ENCODE data around the gene RYR2. TPM values are rescaled to one million over a fixed set of nuclear protein-coding genes. Genes with fewer than 3 reads are reported as not detected.
A peak's percentile ranks its signal among the peaks of the same experiment; 100 is the strongest.

The RYR2 gene
- total RNA-seq, 1 donor from 2014 or later: 7.8 TPM

DNA sequence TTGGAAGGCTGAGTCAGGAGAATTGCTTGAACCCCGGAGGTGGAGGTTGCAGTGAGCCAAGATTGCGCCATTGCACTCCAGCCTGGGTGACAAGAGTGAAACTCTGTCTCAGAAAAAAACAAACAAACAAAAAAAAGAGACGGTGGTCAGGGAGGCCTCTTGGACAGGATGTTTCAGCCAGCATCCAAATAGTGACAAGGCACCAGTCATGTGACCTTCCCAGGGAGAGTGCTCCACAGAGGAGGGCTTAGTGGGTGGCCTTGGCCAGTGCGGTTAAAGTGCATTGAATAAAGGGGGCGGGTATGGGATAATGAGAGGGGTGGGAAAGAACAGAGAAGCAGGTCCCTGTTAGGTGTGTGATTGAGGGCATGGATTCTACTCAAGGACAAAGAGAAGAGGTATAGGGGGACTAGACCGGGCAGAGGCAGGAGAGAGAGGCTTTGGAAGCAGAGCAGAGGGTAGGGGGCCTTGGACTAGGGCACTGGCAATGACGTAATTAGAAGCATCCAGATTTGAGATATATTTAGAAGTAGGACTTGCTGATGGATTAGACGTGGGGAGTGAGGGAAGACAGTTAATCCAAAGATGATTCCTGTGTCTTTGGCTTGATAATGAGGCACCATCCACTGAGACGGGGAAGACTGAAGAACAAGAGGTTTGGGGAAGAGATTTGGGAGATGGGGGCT lies 12.0 kb upstream of the RYR2 start:
- Histone ChIP-seq H3K4me1 (peaks cover 11% of the 10 kb centered on the region), H3K4me3 (no peak overlapping the region), H3K27ac (no peak overlapping the region), H3K9me3 (no peaks in the 10 kb centered on the region), H3K27me3 (no peaks in the 10 kb centered on the region), H3K36me3 (no peaks in the 10 kb centered on the region)
- ATAC-seq (no peak), DNase-seq (no peak)
- intact Hi-C loops (cut with DNase I): loop anchor here (10.0 kb wide), 1 partner anchor 365 kb away; no protein-coding TSS in a partner anchor
- TF ChIP-seq, protein P1, sequence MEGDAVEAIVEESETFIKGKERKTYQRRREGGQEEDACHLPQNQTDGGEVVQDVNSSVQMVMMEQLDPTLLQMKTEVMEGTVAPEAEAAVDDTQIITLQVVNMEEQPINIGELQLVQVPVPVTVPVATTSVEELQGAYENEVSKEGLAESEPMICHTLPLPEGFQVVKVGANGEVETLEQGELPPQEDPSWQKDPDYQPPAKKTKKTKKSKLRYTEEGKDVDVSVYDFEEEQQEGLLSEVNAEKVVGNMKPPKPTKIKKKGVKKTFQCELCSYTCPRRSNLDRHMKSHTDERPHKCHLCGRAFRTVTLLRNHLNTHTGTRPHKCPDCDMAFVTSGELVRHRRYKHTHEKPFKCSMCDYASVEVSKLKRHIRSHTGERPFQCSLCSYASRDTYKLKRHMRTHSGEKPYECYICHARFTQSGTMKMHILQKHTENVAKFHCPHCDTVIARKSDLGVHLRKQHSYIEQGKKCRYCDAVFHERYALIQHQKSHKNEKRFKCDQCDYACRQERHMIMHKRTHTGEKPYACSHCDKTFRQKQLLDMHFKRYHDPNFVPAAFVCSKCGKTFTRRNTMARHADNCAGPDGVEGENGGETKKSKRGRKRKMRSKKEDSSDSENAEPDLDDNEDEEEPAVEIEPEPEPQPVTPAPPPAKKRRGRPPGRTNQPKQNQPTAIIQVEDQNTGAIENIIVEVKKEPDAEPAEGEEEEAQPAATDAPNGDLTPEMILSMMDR (IDR thresholded peaks at IDR 0.05): no peak

DNA sequence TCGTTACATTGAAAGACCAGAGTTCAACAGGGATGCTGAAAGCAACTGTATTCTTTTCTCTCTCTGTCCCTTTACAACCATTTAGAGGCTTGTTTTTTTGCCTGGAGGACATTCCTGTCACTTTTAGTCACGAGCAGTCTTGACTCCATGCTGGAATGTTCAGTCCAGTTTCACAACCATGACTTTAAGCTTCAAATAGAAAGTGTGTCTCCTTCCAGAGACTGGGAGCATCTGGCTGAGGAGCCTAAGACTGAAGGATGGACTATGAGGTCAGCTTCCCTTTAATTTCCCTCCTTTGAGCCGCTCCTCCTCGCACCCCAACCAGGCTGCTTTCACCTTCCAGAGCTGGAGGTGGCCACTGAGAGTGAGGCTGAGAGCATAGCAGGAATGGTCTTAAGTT lies 10.5 kb upstream of the RYR2 start:
- Histone ChIP-seq H3K27ac (peak overlapping the region; percentile 36), H3K9me3 (no peaks in the 10 kb centered on the region), H3K27me3 (no peaks in the 10 kb centered on the region), H3K4me1 (peaks cover 11% of the 10 kb centered on the region), H3K36me3 (no peaks in the 10 kb centered on the region), H3K4me3 (no peak overlapping the region)
- DNase-seq (no peak), ATAC-seq (peak; percentile 56)
- intact Hi-C loops (cut with DNase I): loop anchor here (10.0 kb wide), 1 partner anchor 363 kb away; no protein-coding TSS in a partner anchor
- TF ChIP-seq, protein P1 (IDR thresholded peaks at IDR 0.05): no peak

DNA sequence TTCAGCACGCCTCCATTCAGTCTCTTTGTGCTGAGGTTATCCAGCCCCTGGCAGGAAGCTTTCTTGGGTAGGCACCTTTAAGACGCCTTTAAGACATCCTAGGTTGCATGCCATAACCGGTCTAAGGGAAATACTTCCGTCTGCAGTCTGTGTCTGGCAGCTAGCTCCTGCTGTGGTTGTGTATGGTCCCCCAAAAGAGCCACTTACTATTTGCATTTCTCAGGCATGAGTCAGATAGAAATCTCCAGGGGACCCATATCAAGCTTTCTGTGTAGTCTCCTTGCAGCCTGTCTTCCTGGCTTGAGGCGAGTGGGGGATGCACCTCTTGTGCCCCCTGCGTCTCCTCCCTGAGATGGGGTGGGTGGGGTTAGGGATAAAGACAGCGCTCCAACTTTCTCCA lies 10.0 kb upstream of the RYR2 start:
- Histone ChIP-seq H3K27ac (peak overlapping the region; percentile 31), H3K4me3 (no peak overlapping the region), H3K36me3 (no peaks in the 10 kb centered on the region), H3K4me1 (peaks cover 11% of the 10 kb centered on the region), H3K9me3 (no peaks in the 10 kb centered on the region), H3K27me3 (no peaks in the 10 kb centered on the region)
- DNase-seq (no peak), ATAC-seq (peak; percentile 67)
- intact Hi-C loops (cut with DNase I): loop anchor here (10.0 kb wide), 1 partner anchor 363 kb away; no protein-coding TSS in a partner anchor
- TF ChIP-seq, protein P1 (IDR thresholded peaks at IDR 0.05): no peak

DNA sequence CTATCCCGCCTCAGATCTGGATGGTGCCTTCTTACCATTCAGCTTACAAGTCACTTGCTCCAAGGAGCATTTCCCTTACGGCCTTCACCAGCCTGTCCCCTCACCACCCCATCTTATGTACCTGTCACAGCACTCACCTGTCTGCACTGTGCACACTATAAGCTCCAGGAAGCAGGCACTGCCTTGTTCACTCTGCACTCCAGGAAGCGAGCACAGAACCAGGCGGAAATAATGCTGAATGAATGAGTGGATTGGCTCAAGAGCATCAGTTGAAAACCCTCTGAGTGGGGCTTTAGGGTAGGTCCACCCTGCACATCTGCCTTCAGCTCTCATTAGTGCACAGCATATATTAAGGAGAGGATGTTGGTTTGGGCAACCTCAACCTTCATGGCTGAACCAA lies 8.9 kb upstream of the RYR2 start:
- no peaks in the 10 kb centered on the region for H3K36me3 ChIP-seq
- no peak overlapping the region for H3K27ac ChIP-seq
- no peak for ATAC-seq
- no peak overlapping the region for H3K4me3 ChIP-seq
- intact Hi-C loops (cut with DNase I): loop anchor here (10.0 kb wide), 1 partner anchor 362 kb away; no protein-coding TSS in a partner anchor
- TF ChIP-seq, protein P1 (IDR thresholded peaks at IDR 0.05): no peak
- no peaks in the 10 kb centered on the region for H3K9me3 ChIP-seq
- no peak for DNase-seq
- no peaks in the 10 kb centered on the region for H3K27me3 ChIP-seq
- H3K4me1 ChIP-seq: peaks cover 11% of the 10 kb centered on the region

DNA sequence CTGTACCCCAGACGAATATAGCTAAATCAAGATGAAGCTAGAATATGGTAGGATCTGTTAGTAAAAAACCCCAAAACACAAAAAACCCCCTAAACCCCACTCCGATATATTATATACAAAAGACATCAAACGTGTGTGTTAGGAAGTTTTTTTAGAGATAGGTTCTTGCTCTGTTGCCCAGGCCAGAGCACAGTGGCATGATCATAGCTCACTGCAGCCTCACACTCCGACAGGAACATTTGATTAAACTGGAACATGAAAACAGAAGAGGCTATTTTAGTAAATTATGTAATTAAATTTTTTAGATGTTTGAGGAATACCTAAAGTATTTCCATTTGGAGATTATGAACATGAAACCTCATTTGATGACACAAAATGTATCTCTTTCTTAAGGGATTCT lies 8.2 kb upstream of the RYR2 start:
- Histone ChIP-seq H3K27ac (no peak overlapping the region), H3K4me1 (peaks cover 11% of the 10 kb centered on the region), H3K9me3 (no peaks in the 10 kb centered on the region), H3K4me3 (no peak overlapping the region), H3K27me3 (peaks cover 5% of the 10 kb centered on the region), H3K36me3 (no peaks in the 10 kb centered on the region)
- TF ChIP-seq, protein P1 (IDR thresholded peaks at IDR 0.05): no peak
- ATAC-seq: no peak
- intact Hi-C loops (cut with DNase I): loop anchor here (10.0 kb wide), 1 partner anchor 361 kb away; no protein-coding TSS in a partner anchor
- DNase-seq: no peak
